T-helper 17 cell (primary cell): Measurements from ENCODE around the gene ASIC3. TPM values are rescaled to one million over a fixed set of nuclear protein-coding genes. Genes with fewer than 3 reads are reported as not detected.

Experiments
- ATAC-seq: fragments of 150-1000 bp; cut with Tn5 transposase; 2 replicates; pipeline ENCODE4 v1.10.0; 2021; ENCODE audit warnings: mild to moderate bottlenecking, moderate library complexity
- DNase-seq, 3 donors: peaks; one replicate each; pipeline versions ENCODE4 v3.0.0 to v3.0.0-alpha.2; 2020 to 2021
- H3K9me3 ChIP-seq: one replicate; pipeline ENCODE4 v1.7.0; 2013; ENCODE audit warnings: low read length, mild to moderate bottlenecking; ENCODE audit not compliant: control insufficient read depth, poor library complexity, severe bottlenecking
- H3K27ac Mint-ChIP-seq: one replicate; pipeline ENCODE4 v1.8.0; 2022; ENCODE audit warnings: mild to moderate bottlenecking, moderate library complexity, mixed read lengths
- H3K27me3 Mint-ChIP-seq: one replicate; pipeline ENCODE4 v1.8.0; 2022; ENCODE audit warnings: mixed read lengths
- H3K36me3 Mint-ChIP-seq: one replicate; pipeline ENCODE4 v1.8.0; 2022; ENCODE audit warnings: low read depth, mixed read lengths
- H3K4me1 Mint-ChIP-seq: one replicate; pipeline ENCODE4 v1.8.0; 2022; ENCODE audit warnings: mild to moderate bottlenecking, mixed read lengths
- H3K4me3 Mint-ChIP-seq: one replicate; pipeline ENCODE4 v1.8.0; 2022; ENCODE audit warnings: mild to moderate bottlenecking, moderate library complexity, mixed read lengths
- total RNA-seq, 4 donors: library from RNA in 2 of 4; stranded (reverse) in 2 of 4; gene quantifications; one replicate each; pipeline ENCODE4 v1.2.3 and lab custom pipeline; 2022 to 2026

Gene ASIC3
- total RNA-seq, 2 donors from 2014 or later, result 6.7 to 9.1 TPM

GRCh38 chr7:151101621-151102396 lies 53.5 kb downstream of the ASIC3 start:
- no peak overlapping the region for H3K27ac Mint-ChIP-seq
- no peak for ATAC-seq
- H3K27me3 Mint-ChIP-seq, result no peaks in the 10 kb centered on the region
- peaks cover 5% of the 10 kb centered on the region for H3K4me1 Mint-ChIP-seq
- H3K4me3 Mint-ChIP-seq, result no peak overlapping the region
- no peaks in the 10 kb centered on the region for H3K9me3 ChIP-seq
- peaks cover 4% of the 10 kb centered on the region for H3K36me3 Mint-ChIP-seq
- no peak for DNase-seq

Other genes starting within 250 kb of the ASIC3 start
- not detected for gene TMEM176B, start 248.2 kb upstream of the ASIC3 start, total RNA-seq
- gene TMEM176A, start 247.8 kb upstream of the ASIC3 start, total RNA-seq, result under 1 TPM in 1 of 2 donors, not detected in 1; 0.20 TPM
- not detected for gene AOC1, start 196.0 kb upstream of the ASIC3 start, total RNA-seq
- 1 to 10 TPM; 2.2 to 5.6 TPM for gene KCNH2, start 70.2 kb upstream of the ASIC3 start, total RNA-seq
- 1 to 10 TPM; 9.4 to 9.6 TPM for gene NOS3, start 57.5 kb upstream of the ASIC3 start, total RNA-seq
- 10 to 100 TPM in 1 of 2 donors, 1 to 10 TPM in 1; 5.3 to 12.2 TPM for gene ATG9B, start 24.0 kb upstream of the ASIC3 start, total RNA-seq
- 10 to 100 TPM; 47.7 to 60.1 TPM for gene ABCB8, start 20.1 kb upstream of the ASIC3 start, total RNA-seq
- gene CDK5, start 9.4 kb downstream of the ASIC3 start, total RNA-seq, result 1 to 10 TPM; 4.7 TPM
- 10 to 100 TPM; 48.9 to 61.3 TPM for gene SLC4A2, start 11.1 kb downstream of the ASIC3 start, total RNA-seq
- gene FASTK, start 32.3 kb downstream of the ASIC3 start, total RNA-seq, result 10 to 100 TPM; 67.7 to 82.2 TPM
- gene TMUB1, start 35.0 kb downstream of the ASIC3 start, total RNA-seq, result 10 to 100 TPM; 46.6 to 52.4 TPM
- gene AGAP3, start 37.9 kb downstream of the ASIC3 start, total RNA-seq, result 10 to 100 TPM; 45.6 to 53.0 TPM
- not detected for gene GBX1, start 119.2 kb downstream of the ASIC3 start, total RNA-seq
- gene ASB10, start 138.7 kb downstream of the ASIC3 start, total RNA-seq, result not detected
- gene H2BK1, start 162.0 kb downstream of the ASIC3 start, total RNA-seq, result 1 to 10 TPM; 1.0 to 4.1 TPM
- gene ABCF2, start 178.7 kb downstream of the ASIC3 start, total RNA-seq, result 10 to 100 TPM; 24.2 to 26.7 TPM
- gene CHPF2, start 184.0 kb downstream of the ASIC3 start, total RNA-seq, result 10 to 100 TPM; 39.4 to 41.6 TPM
- 10 to 100 TPM in 1 of 2 donors, 1 to 10 TPM in 1; 9.8 to 10.7 TPM for gene SMARCD3, start 200.2 kb downstream of the ASIC3 start, total RNA-seq